Measurements from ENCODE around the gene KANK4.

- TF ChIP-seq EP300 (IDR thresholded peaks at IDR 0.05) (no peak), POLR2A (IDR thresholded peaks at IDR 0.05; ENCODE audit: low read length) (no peak)
- TF ChIP-seq, protein P1, sequence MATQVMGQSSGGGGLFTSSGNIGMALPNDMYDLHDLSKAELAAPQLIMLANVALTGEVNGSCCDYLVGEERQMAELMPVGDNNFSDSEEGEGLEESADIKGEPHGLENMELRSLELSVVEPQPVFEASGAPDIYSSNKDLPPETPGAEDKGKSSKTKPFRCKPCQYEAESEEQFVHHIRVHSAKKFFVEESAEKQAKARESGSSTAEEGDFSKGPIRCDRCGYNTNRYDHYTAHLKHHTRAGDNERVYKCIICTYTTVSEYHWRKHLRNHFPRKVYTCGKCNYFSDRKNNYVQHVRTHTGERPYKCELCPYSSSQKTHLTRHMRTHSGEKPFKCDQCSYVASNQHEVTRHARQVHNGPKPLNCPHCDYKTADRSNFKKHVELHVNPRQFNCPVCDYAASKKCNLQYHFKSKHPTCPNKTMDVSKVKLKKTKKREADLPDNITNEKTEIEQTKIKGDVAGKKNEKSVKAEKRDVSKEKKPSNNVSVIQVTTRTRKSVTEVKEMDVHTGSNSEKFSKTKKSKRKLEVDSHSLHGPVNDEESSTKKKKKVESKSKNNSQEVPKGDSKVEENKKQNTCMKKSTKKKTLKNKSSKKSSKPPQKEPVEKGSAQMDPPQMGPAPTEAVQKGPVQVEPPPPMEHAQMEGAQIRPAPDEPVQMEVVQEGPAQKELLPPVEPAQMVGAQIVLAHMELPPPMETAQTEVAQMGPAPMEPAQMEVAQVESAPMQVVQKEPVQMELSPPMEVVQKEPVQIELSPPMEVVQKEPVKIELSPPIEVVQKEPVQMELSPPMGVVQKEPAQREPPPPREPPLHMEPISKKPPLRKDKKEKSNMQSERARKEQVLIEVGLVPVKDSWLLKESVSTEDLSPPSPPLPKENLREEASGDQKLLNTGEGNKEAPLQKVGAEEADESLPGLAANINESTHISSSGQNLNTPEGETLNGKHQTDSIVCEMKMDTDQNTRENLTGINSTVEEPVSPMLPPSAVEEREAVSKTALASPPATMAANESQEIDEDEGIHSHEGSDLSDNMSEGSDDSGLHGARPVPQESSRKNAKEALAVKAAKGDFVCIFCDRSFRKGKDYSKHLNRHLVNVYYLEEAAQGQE (IDR thresholded peaks at IDR 0.05): no peak
Observed at GRCh38 chr1:62208087-62208486, 111.1 kb downstream of the KANK4 start.

All from A549 (cell line).